Activated CD8-positive, alpha-beta memory T cell treated with anti-CD3 and anti-CD28 coated beads, Interleukin-2, amount 50 U/mL, for 24 hours (primary cell): ENCODE results near the gene PRKN.

Experiments
- DNase-seq: peaks from one replicate; pipeline ENCODE4 v3.0.0-alpha.2; 2020; ENCODE audit errors: extremely low read depth

Gene PRKN

DNA sequence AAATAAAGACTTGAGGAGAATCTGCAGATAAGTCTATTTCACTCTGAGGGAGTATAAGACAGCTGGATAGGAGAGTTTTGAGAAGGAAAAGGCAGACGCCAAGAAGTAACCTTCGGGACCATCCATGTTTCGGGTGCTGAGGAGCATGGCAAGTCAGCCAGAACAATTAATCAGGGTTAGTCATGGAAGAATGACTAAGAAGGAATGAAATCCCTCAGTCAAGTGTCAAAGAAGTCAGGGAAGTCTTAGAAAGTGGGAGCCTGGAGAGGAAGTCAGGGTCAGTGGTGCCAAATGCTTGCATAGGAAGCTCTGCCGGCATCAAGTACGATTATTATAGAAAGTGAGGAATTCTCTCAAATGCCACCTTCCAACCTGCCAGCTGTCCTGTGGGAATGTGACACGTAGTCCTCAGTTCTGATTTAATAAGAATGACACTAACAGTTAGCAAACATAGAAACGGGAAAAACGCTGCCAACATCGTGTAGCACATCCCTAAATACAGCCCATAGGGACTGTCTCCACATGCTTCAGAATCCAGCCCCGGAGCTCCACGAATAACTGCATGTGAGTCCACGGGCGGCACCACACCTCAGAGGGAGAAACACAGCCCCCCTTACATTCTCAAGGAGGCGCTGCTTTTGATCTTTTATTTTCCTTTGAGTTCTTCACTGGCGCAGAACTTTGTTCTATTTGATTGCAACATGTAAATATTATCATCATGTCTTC is 602.7 kb downstream of the PRKN start:
- DNase-seq: no peak

DNA sequence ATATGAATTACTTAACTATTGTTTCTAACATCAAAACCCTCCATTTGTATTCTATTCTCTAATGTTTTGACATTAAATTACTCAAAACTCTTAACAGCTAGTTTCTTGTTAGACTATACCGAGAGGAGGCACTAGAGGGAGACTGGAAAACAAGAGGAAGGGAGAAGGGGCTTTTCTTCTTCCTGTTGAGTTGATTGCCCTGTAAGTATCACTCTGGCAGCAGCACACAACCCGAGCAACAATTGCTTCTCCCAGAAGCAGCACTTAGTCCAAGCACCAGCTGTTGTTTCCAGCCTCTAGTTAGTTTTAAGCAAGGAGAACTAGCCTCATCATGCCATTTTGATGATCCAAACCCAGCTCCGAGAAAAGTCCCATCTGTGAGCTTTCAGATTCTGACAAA is 603.8 kb downstream of the PRKN start:
- no peak for DNase-seq

DNA sequence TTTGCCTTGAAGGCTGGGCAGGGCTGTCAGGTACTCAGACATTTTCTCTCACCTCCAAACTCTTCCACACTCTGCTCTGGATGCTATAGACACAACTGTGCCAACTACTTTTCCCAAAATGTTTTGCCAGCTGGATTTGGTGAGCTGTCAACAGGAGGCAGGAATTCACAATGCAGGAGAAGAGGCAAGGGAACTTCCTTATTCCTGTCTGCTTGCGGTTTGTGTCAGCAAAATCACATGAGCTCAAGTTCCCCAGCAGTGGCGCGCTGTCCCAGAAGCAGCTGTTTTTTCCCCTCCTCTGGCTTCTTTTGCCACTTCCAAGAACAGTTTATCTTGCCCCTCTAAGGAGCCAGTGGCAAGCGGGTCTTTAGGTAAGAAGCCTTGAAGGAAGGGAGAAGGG is 608.2 kb downstream of the PRKN start:
- no peak for DNase-seq

DNA sequence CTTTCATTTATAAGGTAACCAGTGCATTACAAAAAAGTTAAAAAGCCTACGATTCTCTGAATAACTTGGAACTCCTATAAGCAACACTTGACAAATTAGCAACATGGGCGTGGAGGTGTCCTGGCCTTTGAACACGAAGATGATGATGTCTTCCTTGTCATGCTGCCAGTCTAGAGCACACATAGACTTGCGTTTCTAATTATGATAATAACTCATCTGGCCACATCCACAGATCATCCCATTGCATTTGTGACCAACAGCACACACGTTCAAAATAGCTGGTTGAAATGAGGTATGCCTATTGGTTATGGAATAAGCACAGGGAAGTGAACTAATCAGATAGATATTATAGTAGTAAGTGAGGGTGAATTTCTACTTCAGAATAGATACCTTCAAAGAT is 608.9 kb downstream of the PRKN start:
- DNase-seq: no peak

DNA sequence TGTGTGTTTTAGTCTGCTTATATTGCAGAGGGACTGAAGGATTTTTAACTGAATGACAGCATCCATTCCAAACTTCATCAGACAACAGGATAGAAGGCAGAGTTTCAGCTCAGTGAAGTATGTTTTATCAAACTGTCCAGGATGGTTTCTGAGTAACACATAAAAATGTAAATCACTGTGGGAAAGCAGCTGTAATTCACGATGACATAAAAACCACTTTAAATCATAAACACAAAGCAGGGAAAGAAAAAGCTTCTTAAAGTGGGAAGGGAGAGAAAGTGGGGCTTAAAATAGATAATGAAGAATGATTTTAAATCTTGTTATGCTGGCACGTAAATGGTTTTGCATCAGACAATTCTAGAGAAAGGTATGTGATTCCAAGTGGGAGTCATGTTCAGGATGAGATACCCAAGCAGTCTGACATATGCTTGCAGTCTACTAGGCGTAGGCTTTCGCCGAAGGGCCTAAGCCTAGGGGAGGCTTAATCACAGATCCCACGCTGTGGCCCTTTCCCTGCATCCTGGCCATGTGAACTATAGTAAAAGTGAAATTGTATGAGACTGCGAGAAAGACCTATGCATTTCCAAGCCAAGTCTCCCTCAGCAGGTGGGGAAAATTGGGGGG is 610.6 kb downstream of the PRKN start:
- DNase-seq: no peak

DNA sequence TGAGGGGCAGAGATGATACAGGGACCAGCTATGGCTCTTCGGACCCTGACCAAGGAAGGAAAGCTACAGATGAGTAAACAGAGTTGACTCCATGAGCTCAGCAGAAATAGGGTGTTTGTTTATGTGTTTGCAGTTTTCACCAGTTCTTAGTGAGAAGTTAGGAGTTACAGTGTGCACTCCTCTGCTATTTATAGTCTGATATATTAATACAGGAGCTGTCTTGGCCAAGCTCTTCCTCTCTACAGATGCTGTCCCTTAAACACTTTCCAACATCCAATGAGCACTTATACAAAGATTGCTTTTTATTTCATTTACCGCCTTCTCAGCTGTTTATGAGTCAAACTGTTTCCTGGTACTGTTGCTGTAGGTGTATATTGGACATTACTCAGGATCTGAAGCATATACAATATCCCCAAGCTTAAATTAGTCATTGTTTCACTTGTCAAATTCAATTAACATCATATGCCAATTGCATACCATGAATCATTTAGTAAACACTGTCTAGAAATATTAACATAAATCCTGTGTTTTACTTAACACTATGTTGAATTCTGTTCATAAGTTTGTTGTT is 618.0 kb downstream of the PRKN start:
- DNase-seq: no peak

DNA sequence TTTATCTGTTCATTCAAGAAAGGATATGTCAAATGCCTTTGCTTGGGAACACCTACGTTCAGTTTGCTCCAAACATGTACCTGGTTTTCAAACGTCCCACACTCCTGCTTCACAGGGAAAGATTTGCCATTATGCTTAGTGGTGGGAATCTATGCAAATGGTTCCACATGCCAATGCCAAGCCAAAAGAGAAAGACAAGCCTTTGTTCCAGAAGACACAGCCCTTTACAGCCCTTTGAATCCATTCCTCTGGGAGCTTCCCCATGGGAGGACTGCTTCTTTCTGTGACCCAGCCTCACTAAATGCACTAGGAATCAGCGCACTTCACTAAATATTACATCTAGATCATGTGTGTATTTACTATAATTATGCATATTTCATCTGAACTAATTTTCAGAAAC is 619.5 kb downstream of the PRKN start:
- no peak for DNase-seq

DNA sequence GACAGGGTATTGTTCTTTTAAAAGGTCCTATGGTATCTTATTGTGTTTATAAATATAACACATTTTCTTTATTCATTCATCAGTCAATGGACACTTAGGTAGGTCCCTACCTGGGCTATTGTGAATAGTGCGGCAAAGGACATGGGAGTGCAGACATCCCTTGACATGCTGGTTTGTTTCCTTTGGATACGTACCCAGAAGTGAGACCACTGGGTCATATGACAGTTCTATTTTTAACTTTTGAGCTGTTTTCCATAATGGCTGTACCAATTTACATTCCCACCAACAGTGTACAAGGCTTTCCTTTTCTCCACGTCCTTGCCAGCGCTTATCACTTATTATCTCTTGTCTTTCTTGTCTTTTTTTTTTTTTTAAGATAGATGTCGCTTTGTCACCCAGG is 627.5 kb downstream of the PRKN start:
- no peak for DNase-seq

DNA sequence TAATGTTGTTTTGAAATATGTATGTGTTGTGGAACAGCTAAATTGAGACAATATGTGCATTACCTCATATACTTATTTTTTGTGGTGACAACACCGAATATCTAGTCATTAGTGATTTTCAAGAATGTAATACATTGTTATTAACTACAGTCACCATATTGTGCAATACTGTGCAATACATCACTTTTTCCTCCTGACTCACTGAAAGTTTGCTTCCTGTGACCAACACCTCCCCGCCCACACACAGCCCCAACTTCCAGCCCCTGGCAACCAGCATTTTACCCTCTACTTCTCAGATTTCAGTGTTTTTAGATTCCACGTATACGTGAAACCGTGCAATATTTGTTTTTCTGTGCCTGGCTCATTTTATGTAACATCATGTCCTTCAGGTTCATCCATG is 627.9 kb downstream of the PRKN start:
- no peak for DNase-seq

DNA sequence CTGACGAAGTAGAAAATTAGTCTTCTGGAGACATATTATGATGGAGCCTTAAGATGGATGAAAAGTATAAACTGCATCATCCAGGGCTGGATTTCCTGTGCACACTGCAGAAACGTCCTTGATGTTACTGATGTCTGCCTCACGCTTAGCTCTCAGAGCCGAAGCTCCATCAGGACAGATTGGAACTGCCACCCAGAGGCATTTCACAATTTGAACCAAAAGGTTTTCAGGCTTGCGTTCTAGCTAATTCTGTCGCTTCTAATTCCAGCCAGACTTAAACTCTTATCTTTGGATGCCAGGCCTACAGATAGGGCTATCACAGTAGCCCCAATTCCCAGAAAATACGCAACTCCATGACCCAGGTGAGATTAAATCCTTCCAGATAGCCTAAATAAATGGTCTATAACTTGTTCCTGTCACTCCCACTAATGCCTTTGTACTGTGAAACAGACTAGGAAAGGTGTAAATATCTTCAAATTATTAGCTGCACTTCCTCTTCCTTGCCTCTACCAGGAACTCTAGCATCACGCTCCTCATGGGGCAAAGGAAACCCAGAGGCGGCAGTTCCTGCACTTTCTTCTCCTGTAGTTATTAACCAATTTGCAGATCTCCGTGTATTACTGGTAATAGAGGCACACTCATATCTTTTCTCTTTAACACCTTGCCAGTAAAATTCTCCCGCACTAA is 634.6 kb downstream of the PRKN start:
- DNase-seq: no peak

DNA sequence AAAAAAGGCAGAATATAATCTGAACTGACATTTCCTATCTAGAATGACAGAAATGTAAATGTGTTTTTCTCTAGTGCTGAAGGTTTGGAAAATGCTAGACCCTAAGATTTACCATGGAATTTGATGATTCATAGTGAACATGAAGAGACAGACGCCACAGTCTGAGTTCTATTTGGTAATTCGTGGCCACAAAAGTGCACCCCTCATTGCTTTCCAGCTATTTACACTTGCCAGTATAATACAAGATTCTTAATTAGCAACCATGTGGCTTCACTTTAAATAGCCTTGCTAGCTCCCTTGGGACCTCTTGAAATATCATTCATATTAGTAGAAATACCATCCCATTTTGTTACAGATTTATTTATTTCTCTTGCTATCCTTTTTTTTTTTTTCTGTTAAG is 636.8 kb downstream of the PRKN start:
- DNase-seq: no peak

DNA sequence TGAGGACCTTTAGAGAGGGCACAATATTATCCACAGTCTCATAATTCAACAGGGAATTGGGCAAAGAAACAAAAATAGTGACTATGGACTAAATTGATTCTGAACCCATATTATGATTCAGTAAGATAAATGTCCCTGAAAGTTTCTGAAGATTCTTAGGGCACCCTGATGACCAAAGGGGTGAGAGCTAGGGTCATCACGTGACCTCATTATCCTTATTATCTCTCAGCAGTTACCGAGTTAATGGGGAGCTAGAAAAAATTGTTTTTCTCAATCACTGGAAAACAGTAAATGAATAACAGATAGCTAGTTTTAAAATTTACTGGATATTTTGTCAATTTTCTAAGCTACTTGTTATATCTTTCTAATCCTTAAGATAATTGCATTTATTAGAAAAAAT is 639.5 kb downstream of the PRKN start:
- no peak for DNase-seq

DNA sequence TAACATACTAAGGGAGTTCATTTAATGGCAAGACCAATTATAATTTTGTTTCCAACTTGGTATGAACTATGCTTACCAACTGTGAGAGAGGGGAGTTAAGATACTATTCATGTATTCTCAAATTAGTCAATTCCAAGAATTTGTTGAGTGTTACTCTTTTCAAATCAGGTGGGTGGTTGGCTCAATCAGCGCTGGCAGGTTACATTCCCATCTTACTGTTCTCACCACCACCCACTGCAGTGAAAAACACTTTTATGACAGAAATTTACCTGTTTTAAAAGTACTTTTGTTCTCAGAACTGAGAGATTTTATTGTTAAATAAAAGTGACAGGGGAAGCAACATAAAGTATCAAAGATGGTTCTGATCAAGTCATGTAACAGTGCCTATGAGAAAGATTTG is 642.0 kb downstream of the PRKN start:
- no peak for DNase-seq

DNA sequence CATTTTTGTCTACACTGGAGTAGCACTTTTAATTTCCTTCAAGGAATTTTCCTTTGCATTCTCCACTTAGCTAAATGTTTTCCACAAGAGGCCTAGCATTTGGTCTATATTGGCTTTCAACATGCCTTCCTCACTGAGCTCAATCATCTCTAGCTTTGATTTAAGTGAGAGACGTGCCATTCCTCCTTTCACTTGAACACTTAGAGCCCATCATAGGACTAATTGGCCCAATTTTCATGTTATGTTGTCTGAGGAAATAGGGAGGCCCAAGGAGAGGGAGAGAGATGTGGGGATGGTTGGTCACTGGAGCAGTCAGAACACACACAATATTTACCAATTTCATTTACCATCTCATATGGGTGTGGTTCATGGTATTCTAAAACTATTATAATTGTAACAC is 645.0 kb downstream of the PRKN start:
- DNase-seq: no peak

DNA sequence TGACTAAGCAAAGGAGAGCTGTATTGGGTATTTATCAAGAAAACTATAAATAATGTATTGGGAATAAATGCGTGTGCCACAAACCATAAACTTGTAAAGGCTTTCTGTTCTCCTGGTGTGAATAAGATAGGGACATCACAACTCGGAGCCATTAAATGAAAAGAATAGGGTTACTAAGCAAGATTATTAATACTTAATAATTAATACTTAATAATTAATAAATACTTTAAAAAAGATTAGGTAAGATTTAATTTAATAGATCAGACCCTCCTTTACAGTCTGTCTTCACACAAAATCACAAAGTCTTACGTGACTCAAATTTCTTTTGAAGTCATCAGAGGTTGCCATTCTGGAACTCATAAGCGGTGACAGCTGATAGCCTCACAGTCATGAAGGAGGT is 648.9 kb downstream of the PRKN start:
- no peak for DNase-seq

DNA sequence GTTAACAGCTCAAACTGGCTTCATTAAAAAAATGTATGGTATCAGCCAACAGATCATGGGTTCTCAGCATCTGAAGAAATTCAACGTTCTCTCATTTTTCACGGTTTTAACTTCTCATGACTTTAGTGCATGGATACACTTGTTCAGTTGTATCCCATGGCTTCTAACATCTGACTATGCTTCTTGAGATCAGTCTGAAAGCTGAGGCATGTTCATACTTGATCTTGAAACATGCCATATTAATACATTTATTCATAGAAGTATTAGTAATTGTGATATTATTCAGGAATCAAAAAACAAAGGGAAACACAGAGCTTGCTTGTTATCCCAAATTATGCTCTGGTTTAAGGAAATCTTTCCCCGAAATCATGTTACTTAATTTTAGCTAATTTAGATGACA is 649.4 kb downstream of the PRKN start:
- no peak for DNase-seq

DNA sequence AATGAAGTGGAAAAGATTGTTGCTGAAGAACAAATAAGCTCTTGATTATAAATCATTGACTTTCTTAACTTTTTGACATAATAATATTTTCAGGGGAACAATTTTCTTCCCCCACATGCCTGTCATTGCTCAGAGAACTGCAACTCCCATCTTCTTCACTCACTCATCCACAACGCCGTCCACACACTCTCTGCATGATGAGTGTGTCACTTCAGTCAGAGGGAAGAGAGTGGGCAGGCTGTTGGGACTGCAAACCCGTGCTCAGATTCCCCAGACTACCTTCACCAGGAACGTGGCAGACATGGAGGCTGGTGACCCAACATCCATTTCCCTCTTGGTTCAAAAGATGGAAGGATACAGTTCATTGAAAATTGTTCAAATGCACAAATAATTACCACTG is 650.8 kb downstream of the PRKN start:
- DNase-seq: no peak

DNA sequence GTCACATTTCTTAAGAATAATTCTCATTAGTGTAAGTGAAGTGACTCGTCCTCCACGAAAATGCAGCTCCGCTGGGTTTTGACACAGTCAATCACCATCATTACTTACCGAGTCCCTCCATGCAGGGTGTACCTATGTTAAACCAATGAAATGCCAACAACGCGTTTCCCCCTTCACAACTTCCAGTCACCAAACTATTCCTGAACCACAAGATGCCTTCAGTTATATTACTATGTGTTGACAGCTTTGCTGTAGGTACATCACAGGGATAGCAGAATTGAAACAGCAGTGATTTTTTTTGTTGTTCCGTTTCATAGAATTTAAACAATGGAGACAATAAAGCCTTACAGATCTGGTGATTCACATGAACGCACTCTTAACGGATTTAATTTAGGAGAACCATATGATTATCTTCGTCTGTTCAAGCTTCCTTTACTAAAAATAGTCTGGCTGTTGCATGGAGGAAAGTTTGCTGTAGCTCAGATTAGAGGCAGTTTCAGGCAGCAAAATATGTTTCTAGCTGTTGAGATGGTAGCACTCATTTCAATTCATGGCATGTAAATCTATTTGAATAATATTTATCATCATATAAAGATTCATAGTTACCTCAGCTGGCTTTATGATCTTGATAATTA is 652.8 kb downstream of the PRKN start:
- DNase-seq: no peak

DNA sequence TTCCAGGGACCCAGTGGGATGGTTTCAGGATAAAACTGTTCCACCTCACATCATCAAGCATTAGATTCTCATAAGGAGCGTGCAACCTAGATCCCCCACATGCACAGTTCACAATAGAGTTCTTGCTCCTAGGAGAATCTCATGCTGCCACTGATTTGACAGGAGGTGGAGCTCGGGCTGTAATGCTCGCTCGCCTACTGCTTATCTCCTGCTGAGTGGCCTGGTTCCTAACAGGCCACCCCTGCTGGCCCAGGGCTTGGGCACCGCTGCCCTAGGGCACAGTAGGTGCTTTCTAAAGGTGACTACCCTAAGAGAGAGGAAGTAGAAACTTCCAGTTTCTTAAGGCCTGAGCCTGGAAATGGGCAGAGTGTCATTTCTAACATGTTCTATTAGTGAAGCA is 656.9 kb downstream of the PRKN start:
- no peak for DNase-seq

DNA sequence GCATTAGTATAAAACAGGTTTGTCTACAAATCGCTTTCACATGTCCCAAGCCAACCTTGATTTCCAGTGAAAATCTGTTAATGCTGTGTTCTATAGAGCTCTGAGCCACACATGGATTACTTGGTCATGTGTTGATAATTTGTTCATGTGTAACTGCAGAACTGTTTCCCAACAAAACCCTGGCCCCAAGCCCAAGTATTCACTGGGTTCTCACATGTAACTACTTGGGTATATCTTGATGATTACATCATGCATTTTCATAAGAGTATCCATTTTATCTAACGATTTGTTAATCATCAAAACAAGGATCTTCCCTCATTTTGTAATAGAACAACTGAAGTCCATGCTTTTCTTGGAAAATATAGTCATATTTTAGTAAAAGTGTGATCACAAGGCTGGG is 657.6 kb downstream of the PRKN start:
- no peak for DNase-seq

DNA sequence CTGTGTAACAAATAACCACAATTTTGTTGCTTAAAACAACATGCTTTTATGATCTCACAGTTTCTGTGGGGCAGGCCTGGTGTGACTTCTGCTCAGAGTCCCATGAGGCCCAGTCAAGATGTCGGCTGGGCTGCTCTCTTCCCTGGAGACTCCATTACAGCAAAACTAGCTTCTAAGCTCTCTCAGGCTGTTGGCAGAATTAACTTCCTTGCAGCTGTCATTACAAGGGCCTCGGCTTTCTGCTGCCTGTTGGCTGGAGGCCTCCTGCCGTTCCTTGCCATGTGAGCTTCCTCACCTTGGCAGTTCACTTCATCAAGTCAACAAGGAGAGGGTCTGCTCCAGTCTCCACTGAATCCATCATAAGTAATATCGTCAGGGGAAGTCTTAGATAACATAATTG is 659.2 kb downstream of the PRKN start:
- no peak for DNase-seq

DNA sequence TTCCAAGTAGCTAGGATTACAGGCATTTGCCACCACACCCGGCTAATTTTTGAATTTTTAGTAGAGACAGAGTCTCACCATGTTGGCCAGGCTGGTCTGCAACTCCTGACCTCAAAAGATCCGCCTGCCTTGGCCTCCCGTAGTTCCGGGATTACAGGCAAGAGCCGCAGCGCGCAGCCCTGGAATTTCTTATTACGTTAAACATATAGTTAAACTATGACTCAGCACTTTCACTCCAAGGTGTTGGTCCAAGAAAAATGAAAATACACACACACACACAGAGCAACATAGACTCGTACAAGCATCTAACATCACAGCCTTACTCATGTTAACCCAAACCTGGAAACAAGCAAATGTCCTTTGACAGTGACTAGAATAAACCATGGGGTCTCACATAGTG is 663.9 kb downstream of the PRKN start:
- no peak for DNase-seq
